B cell (primary cell): ENCODE measurements around the gene AQP9. TPM values are rescaled to one million over a fixed set of nuclear protein-coding genes. Genes with fewer than 3 reads are reported as not detected.

Source experiments
- ATAC-seq: fragments of 200-7000 bp; cut with Tn5 transposase; one replicate; pipeline ENCODE4 v1.10.0; 2021; ENCODE audit warnings: low read depth, mild to moderate bottlenecking, moderate number of reproducible peaks, moderate library complexity
- CTCF ChIA-PET: fragments of 350-600 bp; sonication (Branson Sonifier 250); formaldehyde crosslinking; loops from one replicate; lab custom pipeline; 2021; ENCODE audit warnings: antibody characterized with exemption, inconsistent platforms; lab: Charles Lee
- POLR2A ChIA-PET: fragments of 350-600 bp; sonication (Branson Sonifier 250); formaldehyde crosslinking; loops from one replicate; lab custom pipeline; 2021; ENCODE audit warnings: antibody characterized with exemption; lab: Charles Lee
- DNase-seq: peaks from one replicate; pipeline ENCODE4 v3.0.0; 2013
- H2AFZ ChIP-seq: 2 replicates; pipeline ENCODE4 v1.6.1; 2012; ENCODE audit warnings: mild to moderate bottlenecking, low read depth, low read length; ENCODE audit not compliant: insufficient read depth, poor library complexity, severe bottlenecking
- H3K27ac ChIP-seq, 2 donors: 1 replicate in 1 of 2; 2 replicates in 1 of 2; pipeline ENCODE4 v1.5.1; 2012 to 2013; ENCODE audit warnings: low read length in 2 of 2, mild to moderate bottlenecking in 2 of 2, moderate library complexity in 1 of 2
- H3K27me3 ChIP-seq, 4 experiments: fragments of 200-600 bp in 1 of 4; sonication (generic) in 1 of 4; replicated peaks in 1 of 4; 1 replicate in 2 of 4; 2 replicates in 2 of 4; pipeline versions ENCODE4 v1.6.1 to v1.7.0; 2013 to 2016; ENCODE audit warnings: low read length in 3 of 4, mild to moderate bottlenecking in 2 of 4, mixed read lengths in 1 of 4, moderate library complexity in 1 of 4; ENCODE audit not compliant: insufficient read depth in 4 of 4, control insufficient read depth in 3 of 4; ENCODE audit errors: control extremely low read depth in 1 of 4
- H3K36me3 ChIP-seq, 2 experiments: replicated peaks in 1 of 2; 1 replicate in 1 of 2; 2 replicates in 1 of 2; pipeline versions ENCODE4 v1.6.1 to v1.7.1; 2013; ENCODE audit warnings: low read length in 1 of 2; ENCODE audit not compliant: insufficient read depth in 2 of 2, control insufficient read depth in 1 of 2; ENCODE audit errors: control extremely low read depth in 1 of 2, extremely low read depth in 1 of 2
- H3K4me1 ChIP-seq, 2 donors: fragments of 200-600 bp in 1 of 2; sonication (generic) in 1 of 2; 1 replicate in 1 of 2; 2 replicates in 1 of 2; pipeline versions ENCODE4 v1.5.1 to v1.6.1; 2013 to 2017; ENCODE audit warnings: low read length in 2 of 2; ENCODE audit not compliant: control insufficient read depth in 2 of 2, insufficient read depth in 2 of 2
- H3K4me2 ChIP-seq: replicated peaks from 2 replicates; pipeline ENCODE3; 2012; ENCODE audit warnings: mild to moderate bottlenecking, low read depth, low read length; ENCODE audit not compliant: poor library complexity, severe bottlenecking
- H3K4me3 ChIP-seq, 5 experiments: fragments of 200-600 bp in 1 of 5; sonication (generic) in 1 of 5; 1 replicate in 3 of 5; 2 replicates in 2 of 5; pipeline versions ENCODE4 v1.5.1 to v1.7.0; 2011 to 2016; ENCODE audit warnings: low read length in 4 of 5, mild to moderate bottlenecking in 4 of 5, low read depth in 2 of 5, control low read depth in 1 of 5, moderate library complexity in 1 of 5; ENCODE audit not compliant: insufficient read depth in 1 of 5; ENCODE audit errors: control extremely low read depth in 1 of 5, extremely low read depth in 1 of 5
- H3K79me2 ChIP-seq: fragments of 200-600 bp; sonication (generic); one replicate; pipeline ENCODE4 v1.6.0; 2016; ENCODE audit warnings: low read length; ENCODE audit not compliant: control insufficient read depth, insufficient read depth
- H3K9ac ChIP-seq: fragments of 200-600 bp; sonication (generic); 2 replicates; pipeline ENCODE4 v1.6.1; 2017; ENCODE audit warnings: mild to moderate bottlenecking, low read length, moderate library complexity
- H3K9me3 ChIP-seq, 3 donors: one replicate each; pipeline versions ENCODE4 v1.6.1 to v1.7.1; 2013; ENCODE audit warnings: low read length in 2 of 3; ENCODE audit not compliant: control insufficient read depth in 2 of 3, insufficient read depth in 1 of 3; ENCODE audit errors: control extremely low read depth in 1 of 3
- H4K20me1 ChIP-seq: 2 replicates; pipeline ENCODE4 v1.6.0; 2012; ENCODE audit warnings: mild to moderate bottlenecking, low read length; ENCODE audit not compliant: insufficient read depth, control insufficient read depth, poor library complexity, severe bottlenecking
- H3K27ac Mint-ChIP-seq: one replicate; pipeline ENCODE4 v1.8.0; 2021; ENCODE audit warnings: mixed read lengths
- H3K27me3 Mint-ChIP-seq: one replicate; pipeline ENCODE4 v1.8.0; 2021; ENCODE audit warnings: mixed read lengths
- H3K4me1 Mint-ChIP-seq: one replicate; pipeline ENCODE4 v1.8.0; 2021; ENCODE audit warnings: mixed read lengths
- H3K4me3 Mint-ChIP-seq: one replicate; pipeline ENCODE4 v1.8.0; 2021; ENCODE audit warnings: mixed read lengths
- H3K9me3 Mint-ChIP-seq: one replicate; pipeline ENCODE4 v1.8.0; 2022; ENCODE audit warnings: mixed read lengths; ENCODE audit not compliant: insufficient read depth
- CTCF ChIP-seq: fragments of 200-600 bp; IDR thresholded peaks from one replicate; pipeline ENCODE4 v1.8.0; 2022; ENCODE audit warnings: antibody characterized with exemption, mild to moderate bottlenecking
- EZH2 ChIP-seq: IDR thresholded peaks from 2 replicates; pipeline ENCODE4 v1.6.1; 2012; ENCODE audit warnings: borderline replicate concordance, low read depth, mild to moderate bottlenecking, moderate library complexity, low read length; ENCODE audit not compliant: insufficient read depth, poor library complexity, severe bottlenecking
- WGBS: methylation state at CpG from one replicate; pipeline ENCODE4 v1.1.5; 2013; ENCODE audit warnings: missing lambda C conversion rate; ENCODE audit not compliant: insufficient coverage; 5-methylcytosine and 5-hydroxymethylcytosine counted together
- intact Hi-C: fragments of 100-400 bp; cut with micrococcal nuclease; formaldehyde crosslinking; loops from one replicate; pipeline ENCODE4 v1.10.0; 2022
- polyA plus RNA-seq: library from polyadenylated mRNA; depleted of rRNA; stranded (reverse); fragments of >200 nt; gene quantifications from 2 replicates; pipeline ENCODE4 v1.2.3, GENCODE V29; 2012
- total RNA-seq, 2 donors: library from RNA; stranded (reverse); fragments of 120-200 nt in 1 of 2; gene quantifications; 1 replicate in 1 of 2; 2 replicates in 1 of 2; pipeline versions ENCODE4 v1.2.3 to v1.2.4, GENCODE V29; 2013 to 2022

The AQP9 gene
- total and polyA plus RNA-seq, 2 donors (not counting 1 experiment from before 2014, with no cell fraction given), result 0.10 TPM; not detected in 1

DNA sequence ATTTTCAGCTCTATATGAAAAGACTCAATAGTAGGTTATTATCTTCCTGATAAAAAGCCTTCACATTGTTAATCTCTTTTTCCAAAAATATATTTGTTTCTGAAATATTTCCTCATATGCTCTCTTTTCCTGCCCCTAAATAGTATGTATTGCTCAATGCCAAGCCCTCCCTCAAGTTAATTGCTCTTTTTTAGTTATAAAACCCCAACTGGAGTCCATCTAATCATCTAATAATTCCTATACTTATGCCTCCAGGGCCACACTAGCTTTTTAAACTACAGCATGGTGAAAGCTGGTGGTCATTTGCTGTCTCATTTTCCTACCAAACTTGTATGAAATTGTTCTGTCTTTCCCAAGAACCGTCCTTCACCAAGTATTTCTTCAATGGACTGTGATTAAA lies 26.7 kb downstream of the AQP9 start:
- Histone ChIP-seq H3K9ac (no peak overlapping the region), H2AFZ (no peak overlapping the region), H4K20me1 (no peaks in the 10 kb centered on the region), H3K27me3 (peaks cover 0 to 6% (median 0%) of the 10 kb centered on the region in 4 experiments), H3K4me3 (no peak overlapping the region), H3K79me2 (no peaks in the 10 kb centered on the region), H3K9me3 (peaks cover 0 to 1% (median 0%) of the 10 kb centered on the region in 3 donors), H3K4me1 (no peaks in the 10 kb centered on the region), H3K4me2 (no peak overlapping the region), H3K27ac (no peak overlapping the region), H3K36me3 (no peaks in the 10 kb centered on the region)
- WGBS, result no CpG with 5 or more reads among the region's 1 CpG
- CTCF ChIA-PET, result no interaction called here
- Mint-ChIP-seq H3K4me3 (no peak overlapping the region), H3K27me3 (peaks cover 33% of the 10 kb centered on the region), H3K9me3 (no peaks in the 10 kb centered on the region), H3K27ac (no peak overlapping the region), H3K4me1 (no peaks in the 10 kb centered on the region)
- intact Hi-C loops, result no loop called here
- TF ChIP-seq EZH2 (no peak), CTCF (no peak)
- ATAC-seq (no peak), DNase-seq (no peak)
- POLR2A ChIA-PET, result no interaction called here

DNA sequence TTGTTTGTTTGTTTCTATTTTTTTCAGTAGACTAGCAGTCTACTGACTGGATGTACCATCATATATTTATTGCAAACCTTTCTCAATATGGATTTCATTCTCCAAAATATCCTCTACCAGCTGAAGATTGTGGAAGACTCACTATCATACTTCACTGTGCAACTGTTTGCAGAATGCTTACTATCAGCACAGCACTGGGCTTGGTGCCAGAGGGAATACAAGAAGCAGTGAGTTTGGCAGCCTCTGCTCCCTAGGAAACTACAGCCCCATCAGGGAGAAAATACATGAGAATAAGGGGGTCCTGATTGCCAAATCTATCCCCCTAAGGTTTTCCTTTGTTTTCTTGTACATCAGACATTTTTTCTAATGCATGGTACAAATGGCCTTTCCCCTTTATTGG lies 27.5 kb downstream of the AQP9 start:
- no peak overlapping the region for H2AFZ ChIP-seq
- ATAC-seq, result no peak
- H3K9me3 ChIP-seq, result peaks cover 0 to 1% (median 0%) of the 10 kb centered on the region in 3 donors
- no peak overlapping the region for H3K9ac ChIP-seq
- TF ChIP-seq CTCF (no peak), EZH2 (no peak)
- POLR2A ChIA-PET, result no interaction called here
- no peaks in the 10 kb centered on the region for H3K79me2 ChIP-seq
- DNase-seq, result no peak
- no peaks in the 10 kb centered on the region for H3K36me3 ChIP-seq
- no peak overlapping the region for H3K27ac ChIP-seq
- peaks cover 0 to 6% (median 0%) of the 10 kb centered on the region in 4 experiments for H3K27me3 ChIP-seq
- Mint-ChIP-seq H3K4me1 (no peaks in the 10 kb centered on the region), H3K4me3 (no peak overlapping the region), H3K27me3 (peaks cover 32% of the 10 kb centered on the region), H3K27ac (no peak overlapping the region), H3K9me3 (no peaks in the 10 kb centered on the region)
- no peak overlapping the region for H3K4me3 ChIP-seq
- no peaks in the 10 kb centered on the region for H3K4me1 ChIP-seq
- H3K4me2 ChIP-seq, result no peak overlapping the region
- intact Hi-C loops, result no loop called here
- H4K20me1 ChIP-seq, result no peaks in the 10 kb centered on the region
- CTCF ChIA-PET, result no interaction called here
